ENCODE measurements around the gene MYH11. TPM values are rescaled to one million over a fixed set of nuclear protein-coding genes. Genes with fewer than 3 reads are reported as not detected.
A peak's percentile ranks its signal among the peaks of the same experiment; 100 is the strongest.

MYH11 gene
- total RNA-seq, 1 donor from 2014 or later: 694 TPM

- no peak for TF ChIP-seq CTCF (IDR thresholded peaks at IDR 0.05)
- Histone ChIP-seq H3K36me3 (peaks cover 78 to 87% of the 10 kb centered on the region in 2 donors), H3K9me3 (no peaks in the 10 kb centered on the region), H3K4me3 (no peak overlapping the region), H3K4me1 (peaks cover 19 to 32% of the 10 kb centered on the region in 2 donors), H3K27ac (peak overlapping the region; percentile 57 to 63), H3K27me3 (no peaks in the 10 kb centered on the region)
- intact Hi-C loops (cut with DNase I): loop anchor here (5.0 to 10.0 kb wide), 2 partner anchors 90 to 358 kb away; partner anchors contain the start of gene MYH11
- DNase-seq (ENCODE audit: low spot score in 2 of 2): no peak
These were observed 89.9 kb downstream of the MYH11 start for GRCh38 chr16:15766918-15767317.

GRCh38 chr16:15765880-15766279 lies 90.9 kb downstream of the MYH11 start:
- TF ChIP-seq CTCF (IDR thresholded peaks at IDR 0.05): peak; percentile 42 to 55 (median 46)
- Histone ChIP-seq H3K27ac (peak overlapping the region; percentile 57 to 63), H3K27me3 (no peaks in the 10 kb centered on the region), H3K4me1 (peaks cover 9 to 23% of the 10 kb centered on the region in 2 donors), H3K9me3 (no peaks in the 10 kb centered on the region), H3K4me3 (no peak overlapping the region), H3K36me3 (peaks cover 78 to 87% of the 10 kb centered on the region in 2 donors)
- DNase-seq (ENCODE audit: low spot score in 2 of 2): no peak
- intact Hi-C loops (cut with DNase I): loop anchor here (5.0 to 10.0 kb wide), 2 partner anchors 91 to 359 kb away; partner anchors contain the start of gene MYH11

- peaks cover 83 to 93% of the 10 kb centered on the region in 2 donors for H3K36me3 ChIP-seq
- TF ChIP-seq CTCF (IDR thresholded peaks at IDR 0.05): no peak
- intact Hi-C loops (cut with DNase I): loop anchor here (5.0 to 10.0 kb wide), 2 partner anchors 92 to 360 kb away; partner anchors contain the start of gene MYH11
These were observed 91.7 kb downstream of the MYH11 start for GRCh38 chr16:15765116-15765515.

GRCh38 chr16:15764112-15764511 lies 92.7 kb downstream of the MYH11 start:
- Histone ChIP-seq H3K36me3 (peaks cover 90 to 94% of the 10 kb centered on the region in 2 donors), H3K27ac (peak overlapping the region in 1 of 2 donors; percentile 69)
- intact Hi-C loops (cut with DNase I): loop anchor here (5.0 to 10.0 kb wide), 2 partner anchors 361 to 428 kb away; no protein-coding TSS in a partner anchor

More at GRCh38 chr16:15765116-15765515, 91.7 kb downstream of the MYH11 start:
- H3K27ac ChIP-seq: peak overlapping the region in 1 of 2 donors; percentile 25
- no peaks in the 10 kb centered on the region for H3K9me3 ChIP-seq
- H3K4me1 ChIP-seq: peaks cover 7 to 15% of the 10 kb centered on the region in 2 donors
- H3K27me3 ChIP-seq: no peaks in the 10 kb centered on the region
- no peak overlapping the region for H3K4me3 ChIP-seq
- DNase-seq (ENCODE audit: low spot score in 2 of 2): no peak

GRCh38 chr16:15760129-15760528 lies 96.7 kb downstream of the MYH11 start:
- H3K27me3 ChIP-seq: no peaks in the 10 kb centered on the region
- peaks cover 93 to 99% of the 10 kb centered on the region in 2 donors for H3K36me3 ChIP-seq
- H3K27ac ChIP-seq: no peak overlapping the region
- peaks cover 0 to 2% of the 10 kb centered on the region in 2 donors for H3K4me1 ChIP-seq
- intact Hi-C loops (cut with DNase I): loop anchor here (5.0 to 10.0 kb wide), 2 partner anchors 365 to 432 kb away; no protein-coding TSS in a partner anchor
- no peak for TF ChIP-seq CTCF (IDR thresholded peaks at IDR 0.05)
- no peak overlapping the region for H3K4me3 ChIP-seq
- H3K9me3 ChIP-seq: no peaks in the 10 kb centered on the region
- DNase-seq (ENCODE audit: low spot score in 2 of 2): no peak

More at GRCh38 chr16:15764112-15764511, 92.7 kb downstream of the MYH11 start:
- DNase-seq (ENCODE audit: low spot score in 2 of 2): no peak
- Histone ChIP-seq H3K4me3 (no peak overlapping the region), H3K4me1 (peaks cover 7 to 8% of the 10 kb centered on the region in 2 donors), H3K27me3 (no peaks in the 10 kb centered on the region), H3K9me3 (no peaks in the 10 kb centered on the region)
- no peak for TF ChIP-seq CTCF (IDR thresholded peaks at IDR 0.05)
